WTC11 (cell line): ENCODE results near the gene UPF3B. TPM values are rescaled to one million over a fixed set of nuclear protein-coding genes. Genes with fewer than 3 reads are reported as not detected.
"Not testable (repeated sequence)": the region's sequence is repeated elsewhere in the genome, so short reads cannot be mapped to it uniquely, and the experiment has no call there.

Source experiments
- ATAC-seq: fragments of 200-7000 bp; cut with Tn5 transposase; 2 replicates; pipeline ENCODE4 v1.10.0; 2021; ENCODE audit warnings: mild to moderate bottlenecking, moderate library complexity
- CTCF ChIA-PET: fragments of 300-600 bp; sonication (Branson Sonifier 250); formaldehyde crosslinking; loops from one replicate; lab custom pipeline; 2021; ENCODE audit warnings: antibody characterized with exemption; lab: Charles Lee
- POLR2A ChIA-PET: fragments of 350-600 bp; sonication (Branson Sonifier 250); formaldehyde crosslinking; loops from one replicate; lab custom pipeline; 2021; ENCODE audit warnings: antibody characterized with exemption; lab: Charles Lee
- DNase-seq: peaks from one replicate; pipeline ENCODE4 v3.0.0; 2021; ENCODE audit warnings: low spot score
- H3K27ac Mint-ChIP-seq: 2 replicates; pipeline ENCODE4 v1.8.0; 2021; ENCODE audit warnings: mixed read lengths
- H3K27me3 Mint-ChIP-seq: 2 replicates; pipeline ENCODE4 v1.8.0; 2021; ENCODE audit warnings: low read depth, mild to moderate bottlenecking, moderate library complexity, mixed read lengths
- H3K36me3 Mint-ChIP-seq: 2 replicates; pipeline ENCODE4 v1.8.0; 2021; ENCODE audit warnings: mixed read lengths
- H3K4me1 Mint-ChIP-seq: 2 replicates; pipeline ENCODE4 v1.8.0; 2022; ENCODE audit warnings: mixed read lengths
- H3K4me3 Mint-ChIP-seq: 2 replicates; pipeline ENCODE4 v1.8.0; 2021; ENCODE audit warnings: mild to moderate bottlenecking, moderate library complexity, mixed read lengths
- H3K9me3 Mint-ChIP-seq: 2 replicates; pipeline ENCODE4 v1.8.0; 2021; ENCODE audit warnings: mixed read lengths
- CREM ChIP-seq: sonication (generic); formaldehyde crosslinking; IDR thresholded peaks from 2 replicates; pipeline ENCODE4 v1.8.1; 2022; ENCODE audit warnings: mild to moderate bottlenecking, missing genetic modification reagents, moderate library complexity
- JAZF1 ChIP-seq: fragments of 250-450 bp; sonication (Bioruptor Pico); IDR thresholded peaks from 2 replicates; pipeline ENCODE4 v1.9.0; 2021; ENCODE audit warnings: moderate library complexity, mild to moderate bottlenecking, inconsistent platforms
- NFATC4 ChIP-seq: fragments of 250-450 bp; sonication (Bioruptor Pico); IDR thresholded peaks from 2 replicates; pipeline ENCODE4 v1.9.0; 2021; ENCODE audit warnings: mild to moderate bottlenecking
- NR3C1 ChIP-seq: sonication (generic); formaldehyde crosslinking; conservative IDR thresholded peaks from 2 replicates; pipeline ENCODE4 v1.8.1; 2023; ENCODE audit warnings: low read depth, mild to moderate bottlenecking, missing genetic modification reagents
- RELA ChIP-seq: sonication (generic); formaldehyde crosslinking; IDR thresholded peaks from 2 replicates; pipeline ENCODE4 v1.8.1; 2022; ENCODE audit warnings: missing genetic modification reagents, mild to moderate bottlenecking, borderline replicate concordance
- SMAD4 ChIP-seq: sonication (generic); formaldehyde crosslinking; IDR thresholded peaks from 2 replicates; pipeline ENCODE4 v1.8.0; 2022; ENCODE audit warnings: mild to moderate bottlenecking, missing genetic modification reagents
- ZNF138 ChIP-seq: sonication (generic); formaldehyde crosslinking; conservative IDR thresholded peaks from 2 replicates; pipeline ENCODE4 v1.8.1; 2022; ENCODE audit warnings: mild to moderate bottlenecking, moderate library complexity, missing genetic modification reagents
- ZNF219 ChIP-seq: sonication (generic); formaldehyde crosslinking; IDR thresholded peaks from 2 replicates; pipeline ENCODE4 v1.8.0; 2023; ENCODE audit warnings: missing genetic modification reagents, mild to moderate bottlenecking, borderline replicate concordance
- ZNF317 ChIP-seq: sonication (generic); formaldehyde crosslinking; IDR thresholded peaks from 2 replicates; pipeline ENCODE4 v1.8.1; 2023; ENCODE audit warnings: low read depth, mild to moderate bottlenecking, moderate library complexity, missing genetic modification reagents, borderline replicate concordance
- ZNF416 ChIP-seq: fragments of 250-450 bp; sonication (Bioruptor Pico); IDR thresholded peaks from 2 replicates; pipeline ENCODE4 v1.9.0; 2021; ENCODE audit warnings: mild to moderate bottlenecking, inconsistent platforms
- ZNF423 ChIP-seq: fragments of 250-450 bp; sonication (Bioruptor Pico); IDR thresholded peaks from 2 replicates; pipeline ENCODE4 v2.1.2; 2022; ENCODE audit warnings: mild to moderate bottlenecking, moderate library complexity
- total RNA-seq: library from RNA; stranded (reverse); gene quantifications from 3 replicates; pipeline ENCODE4 v1.2.3, GENCODE V29; 2021
- TF ChIP-seq, protein P1 (sequence below): sonication (generic); formaldehyde crosslinking; IDR thresholded peaks from 2 replicates; pipeline ENCODE4 v1.8.0; 2022; ENCODE audit warnings: mild to moderate bottlenecking, missing genetic modification reagents
- TF ChIP-seq, protein P2 (sequence below): sonication (generic); formaldehyde crosslinking; IDR thresholded peaks from 2 replicates; pipeline ENCODE4 v1.8.0; 2023; ENCODE audit warnings: missing genetic modification reagents, mild to moderate bottlenecking, borderline replicate concordance
- TF ChIP-seq, protein P3 (sequence below): fragments of 250-450 bp; sonication (Bioruptor Pico); IDR thresholded peaks from 2 replicates; pipeline ENCODE4 v1.9.0; 2021; ENCODE audit warnings: mild to moderate bottlenecking
- TF ChIP-seq, protein P4 (sequence below): sonication (generic); formaldehyde crosslinking; IDR thresholded peaks from 2 replicates; pipeline ENCODE4 v1.8.1; 2022; ENCODE audit warnings: low read depth, missing genetic modification reagents, borderline replicate concordance
- TF ChIP-seq, protein P5 (sequence below): sonication (generic); formaldehyde crosslinking; conservative IDR thresholded peaks from 2 replicates; pipeline ENCODE4 v1.8.1; 2023; ENCODE audit warnings: mild to moderate bottlenecking, low read depth, missing genetic modification reagents, moderate library complexity
- TF ChIP-seq, protein P6 (sequence below): sonication (generic); formaldehyde crosslinking; conservative IDR thresholded peaks from 2 replicates; pipeline ENCODE4 v1.8.1; 2022; ENCODE audit warnings: mild to moderate bottlenecking, missing genetic modification reagents
- TF ChIP-seq, protein P7 (sequence below): sonication (generic); formaldehyde crosslinking; IDR thresholded peaks from 2 replicates; pipeline ENCODE4 v1.8.1; 2022; ENCODE audit warnings: mild to moderate bottlenecking, moderate library complexity, missing genetic modification reagents
- TF ChIP-seq, protein P8 (sequence below): fragments of 250-450 bp; sonication (Bioruptor Pico); IDR thresholded peaks from 2 replicates; pipeline ENCODE4 v1.8.0; 2021; ENCODE audit warnings: mild to moderate bottlenecking

The UPF3B gene
- total RNA-seq, 1 experiment from 2014 or later, result 19.2 TPM

DNA sequence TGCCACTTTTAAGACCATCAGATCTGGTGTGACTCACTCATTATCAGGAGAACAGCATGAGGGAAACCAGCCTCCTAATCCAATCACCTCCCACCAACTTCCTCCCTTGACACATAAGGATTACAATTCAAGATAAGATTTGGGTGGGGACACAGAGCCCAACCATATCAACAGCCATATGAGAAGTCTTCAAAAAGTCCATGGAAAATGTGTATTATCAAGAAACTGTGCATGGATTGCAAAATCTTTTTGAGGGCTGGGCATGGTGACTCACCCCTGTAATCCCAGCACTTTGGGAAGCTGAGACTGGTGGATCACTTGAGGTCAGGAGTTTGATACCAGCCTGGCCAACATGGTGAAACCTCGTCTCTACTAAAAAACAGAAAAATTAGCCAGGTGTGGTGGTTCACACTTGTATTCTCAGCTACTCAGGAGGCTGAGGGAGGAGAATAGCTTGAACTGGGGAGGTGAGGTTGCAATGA is 43.5 kb downstream of the UPF3B start:
- no peaks in the 10 kb centered on the region; the same call in 1 of the 2 replicates for H3K27me3 Mint-ChIP-seq
- POLR2A ChIA-PET, result interaction anchor here (1.0 kb wide), 1 partner anchor 44 kb away, joined by 3 read pairs; the partner anchor contains the start of gene UPF3B
- H3K36me3 Mint-ChIP-seq, result peaks cover 3% of the 10 kb centered on the region
- H3K27ac Mint-ChIP-seq, result no peak overlapping the region
- DNase-seq (no peak), ATAC-seq (no peak)
- CTCF ChIA-PET, result interaction anchor here (0.6 kb wide), 1 partner anchor 67 kb away, joined by 6 read pairs; no protein-coding TSS in a partner anchor
- TF ChIP-seq RELA, result no peak
- TF ChIP-seq ZNF219 (CRISPR knock-in tag), result no peak
- TF ChIP-seq JAZF1 (CRISPR knock-in tag), result no peak
- TF ChIP-seq, protein P1, sequence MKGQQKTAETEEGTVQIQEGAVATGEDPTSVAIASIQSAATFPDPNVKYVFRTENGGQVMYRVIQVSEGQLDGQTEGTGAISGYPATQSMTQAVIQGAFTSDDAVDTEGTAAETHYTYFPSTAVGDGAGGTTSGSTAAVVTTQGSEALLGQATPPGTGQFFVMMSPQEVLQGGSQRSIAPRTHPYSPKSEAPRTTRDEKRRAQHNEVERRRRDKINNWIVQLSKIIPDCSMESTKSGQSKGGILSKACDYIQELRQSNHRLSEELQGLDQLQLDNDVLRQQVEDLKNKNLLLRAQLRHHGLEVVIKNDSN (CRISPR knock-in tag), result no peak
- H3K9me3 Mint-ChIP-seq, result no peaks in the 10 kb centered on the region
- H3K4me3 Mint-ChIP-seq, result no peak overlapping the region
- H3K4me1 Mint-ChIP-seq, result no peaks in the 10 kb centered on the region

DNA sequence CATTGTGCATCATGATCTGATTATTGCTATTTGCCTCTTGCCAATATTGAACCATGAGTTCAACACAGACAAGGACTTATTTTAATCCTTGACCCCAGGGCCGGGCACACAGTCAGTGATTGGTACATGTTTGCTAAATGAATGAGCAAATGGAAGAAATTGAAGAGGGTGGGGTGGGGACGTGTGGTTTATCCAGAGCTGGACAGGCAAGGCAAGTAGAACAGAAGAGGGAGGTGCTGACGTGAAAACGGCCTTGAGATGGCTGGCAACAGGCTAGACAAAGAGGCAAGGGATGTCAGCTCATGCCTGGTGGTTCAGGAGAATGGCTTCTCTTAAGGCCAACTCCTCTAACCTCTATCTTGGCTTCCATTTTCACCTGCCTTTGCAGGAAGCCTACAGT is 44.3 kb downstream of the UPF3B start:
- H3K4me1 Mint-ChIP-seq, CTCF ChIA-PET, DNase-seq, H3K4me3 Mint-ChIP-seq, H3K36me3 Mint-ChIP-seq, H3K9me3 Mint-ChIP-seq, H3K27ac Mint-ChIP-seq, ATAC-seq, H3K27me3 Mint-ChIP-seq: not testable (repeated sequence)
- POLR2A ChIA-PET, result interaction anchor here (1.0 kb wide), 1 partner anchor 45 kb away, joined by 3 read pairs; the partner anchor contains the start of gene UPF3B

DNA sequence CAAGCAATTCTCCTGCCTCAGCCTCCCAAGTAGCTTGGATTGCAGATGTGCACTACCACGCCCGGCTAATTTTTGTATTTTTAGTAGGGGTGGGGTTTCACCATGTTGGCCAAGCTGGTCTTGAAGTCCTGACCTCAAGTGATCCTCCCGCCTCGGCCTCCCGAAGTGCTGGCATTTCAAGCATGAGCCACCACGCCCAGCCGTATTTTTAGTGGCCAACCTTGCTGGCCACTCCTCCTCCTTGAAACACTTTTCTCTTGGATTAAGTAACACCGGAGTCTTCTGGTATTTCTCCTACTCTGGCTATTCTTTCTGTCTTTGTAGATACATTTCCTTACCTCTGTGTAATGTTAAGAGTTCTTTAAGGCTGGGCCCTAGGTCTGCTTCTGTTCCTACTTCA is 50.2 kb downstream of the UPF3B start:
- Mint-ChIP-seq H3K9me3 (no peaks in the 10 kb centered on the region), H3K27me3 (no peaks in the 10 kb centered on the region; the same call in none of the 2 replicates), H3K4me3 (no peak overlapping the region), H3K27ac (no peak overlapping the region), H3K36me3 (peaks cover 3% of the 10 kb centered on the region), H3K4me1 (no peaks in the 10 kb centered on the region)
- DNase-seq, result no peak
- ChIA-PET CTCF (no interaction called here), POLR2A (no interaction called here)
- ATAC-seq, result no peak
- TF ChIP-seq, protein P2, sequence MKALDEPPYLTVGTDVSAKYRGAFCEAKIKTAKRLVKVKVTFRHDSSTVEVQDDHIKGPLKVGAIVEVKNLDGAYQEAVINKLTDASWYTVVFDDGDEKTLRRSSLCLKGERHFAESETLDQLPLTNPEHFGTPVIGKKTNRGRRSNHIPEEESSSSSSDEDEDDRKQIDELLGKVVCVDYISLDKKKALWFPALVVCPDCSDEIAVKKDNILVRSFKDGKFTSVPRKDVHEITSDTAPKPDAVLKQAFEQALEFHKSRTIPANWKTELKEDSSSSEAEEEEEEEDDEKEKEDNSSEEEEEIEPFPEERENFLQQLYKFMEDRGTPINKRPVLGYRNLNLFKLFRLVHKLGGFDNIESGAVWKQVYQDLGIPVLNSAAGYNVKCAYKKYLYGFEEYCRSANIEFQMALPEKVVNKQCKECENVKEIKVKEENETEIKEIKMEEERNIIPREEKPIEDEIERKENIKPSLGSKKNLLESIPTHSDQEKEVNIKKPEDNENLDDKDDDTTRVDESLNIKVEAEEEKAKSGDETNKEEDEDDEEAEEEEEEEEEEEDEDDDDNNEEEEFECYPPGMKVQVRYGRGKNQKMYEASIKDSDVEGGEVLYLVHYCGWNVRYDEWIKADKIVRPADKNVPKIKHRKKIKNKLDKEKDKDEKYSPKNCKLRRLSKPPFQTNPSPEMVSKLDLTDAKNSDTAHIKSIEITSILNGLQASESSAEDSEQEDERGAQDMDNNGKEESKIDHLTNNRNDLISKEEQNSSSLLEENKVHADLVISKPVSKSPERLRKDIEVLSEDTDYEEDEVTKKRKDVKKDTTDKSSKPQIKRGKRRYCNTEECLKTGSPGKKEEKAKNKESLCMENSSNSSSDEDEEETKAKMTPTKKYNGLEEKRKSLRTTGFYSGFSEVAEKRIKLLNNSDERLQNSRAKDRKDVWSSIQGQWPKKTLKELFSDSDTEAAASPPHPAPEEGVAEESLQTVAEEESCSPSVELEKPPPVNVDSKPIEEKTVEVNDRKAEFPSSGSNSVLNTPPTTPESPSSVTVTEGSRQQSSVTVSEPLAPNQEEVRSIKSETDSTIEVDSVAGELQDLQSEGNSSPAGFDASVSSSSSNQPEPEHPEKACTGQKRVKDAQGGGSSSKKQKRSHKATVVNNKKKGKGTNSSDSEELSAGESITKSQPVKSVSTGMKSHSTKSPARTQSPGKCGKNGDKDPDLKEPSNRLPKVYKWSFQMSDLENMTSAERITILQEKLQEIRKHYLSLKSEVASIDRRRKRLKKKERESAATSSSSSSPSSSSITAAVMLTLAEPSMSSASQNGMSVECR (CRISPR knock-in tag), result no peak
- TF ChIP-seq, protein P3, sequence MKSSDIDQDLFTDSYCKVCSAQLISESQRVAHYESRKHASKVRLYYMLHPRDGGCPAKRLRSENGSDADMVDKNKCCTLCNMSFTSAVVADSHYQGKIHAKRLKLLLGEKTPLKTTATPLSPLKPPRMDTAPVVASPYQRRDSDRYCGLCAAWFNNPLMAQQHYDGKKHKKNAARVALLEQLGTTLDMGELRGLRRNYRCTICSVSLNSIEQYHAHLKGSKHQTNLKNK (CRISPR knock-in tag), result no peak
- TF ChIP-seq, protein P4, sequence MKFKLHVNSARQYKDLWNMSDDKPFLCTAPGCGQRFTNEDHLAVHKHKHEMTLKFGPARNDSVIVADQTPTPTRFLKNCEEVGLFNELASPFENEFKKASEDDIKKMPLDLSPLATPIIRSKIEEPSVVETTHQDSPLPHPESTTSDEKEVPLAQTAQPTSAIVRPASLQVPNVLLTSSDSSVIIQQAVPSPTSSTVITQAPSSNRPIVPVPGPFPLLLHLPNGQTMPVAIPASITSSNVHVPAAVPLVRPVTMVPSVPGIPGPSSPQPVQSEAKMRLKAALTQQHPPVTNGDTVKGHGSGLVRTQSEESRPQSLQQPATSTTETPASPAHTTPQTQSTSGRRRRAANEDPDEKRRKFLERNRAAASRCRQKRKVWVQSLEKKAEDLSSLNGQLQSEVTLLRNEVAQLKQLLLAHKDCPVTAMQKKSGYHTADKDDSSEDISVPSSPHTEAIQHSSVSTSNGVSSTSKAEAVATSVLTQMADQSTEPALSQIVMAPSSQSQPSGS (CRISPR knock-in tag), result no peak
- TF ChIP-seq NFATC4 (CRISPR knock-in tag) (no peak), ZNF219 (CRISPR knock-in tag) (no peak), ZNF423 (CRISPR knock-in tag) (no peak), ZNF416 (CRISPR knock-in tag) (no peak), SMAD4 (CRISPR knock-in tag) (no peak), ZNF138 (CRISPR knock-in tag) (no peak), CREM (CRISPR knock-in tag) (no peak), ZNF317 (no peak), NR3C1 (CRISPR knock-in tag) (no peak)
- TF ChIP-seq, protein P5, sequence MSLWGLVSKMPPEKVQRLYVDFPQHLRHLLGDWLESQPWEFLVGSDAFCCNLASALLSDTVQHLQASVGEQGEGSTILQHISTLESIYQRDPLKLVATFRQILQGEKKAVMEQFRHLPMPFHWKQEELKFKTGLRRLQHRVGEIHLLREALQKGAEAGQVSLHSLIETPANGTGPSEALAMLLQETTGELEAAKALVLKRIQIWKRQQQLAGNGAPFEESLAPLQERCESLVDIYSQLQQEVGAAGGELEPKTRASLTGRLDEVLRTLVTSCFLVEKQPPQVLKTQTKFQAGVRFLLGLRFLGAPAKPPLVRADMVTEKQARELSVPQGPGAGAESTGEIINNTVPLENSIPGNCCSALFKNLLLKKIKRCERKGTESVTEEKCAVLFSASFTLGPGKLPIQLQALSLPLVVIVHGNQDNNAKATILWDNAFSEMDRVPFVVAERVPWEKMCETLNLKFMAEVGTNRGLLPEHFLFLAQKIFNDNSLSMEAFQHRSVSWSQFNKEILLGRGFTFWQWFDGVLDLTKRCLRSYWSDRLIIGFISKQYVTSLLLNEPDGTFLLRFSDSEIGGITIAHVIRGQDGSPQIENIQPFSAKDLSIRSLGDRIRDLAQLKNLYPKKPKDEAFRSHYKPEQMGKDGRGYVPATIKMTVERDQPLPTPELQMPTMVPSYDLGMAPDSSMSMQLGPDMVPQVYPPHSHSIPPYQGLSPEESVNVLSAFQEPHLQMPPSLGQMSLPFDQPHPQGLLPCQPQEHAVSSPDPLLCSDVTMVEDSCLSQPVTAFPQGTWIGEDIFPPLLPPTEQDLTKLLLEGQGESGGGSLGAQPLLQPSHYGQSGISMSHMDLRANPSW (CRISPR knock-in tag), result no peak
- TF ChIP-seq, protein P6, sequence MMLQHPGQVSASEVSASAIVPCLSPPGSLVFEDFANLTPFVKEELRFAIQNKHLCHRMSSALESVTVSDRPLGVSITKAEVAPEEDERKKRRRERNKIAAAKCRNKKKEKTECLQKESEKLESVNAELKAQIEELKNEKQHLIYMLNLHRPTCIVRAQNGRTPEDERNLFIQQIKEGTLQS, result no peak
- TF ChIP-seq, protein P7, sequence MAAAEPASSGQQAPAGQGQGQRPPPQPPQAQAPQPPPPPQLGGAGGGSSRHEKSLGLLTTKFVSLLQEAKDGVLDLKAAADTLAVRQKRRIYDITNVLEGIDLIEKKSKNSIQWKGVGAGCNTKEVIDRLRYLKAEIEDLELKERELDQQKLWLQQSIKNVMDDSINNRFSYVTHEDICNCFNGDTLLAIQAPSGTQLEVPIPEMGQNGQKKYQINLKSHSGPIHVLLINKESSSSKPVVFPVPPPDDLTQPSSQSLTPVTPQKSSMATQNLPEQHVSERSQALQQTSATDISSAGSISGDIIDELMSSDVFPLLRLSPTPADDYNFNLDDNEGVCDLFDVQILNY (CRISPR knock-in tag), result no peak
- TF ChIP-seq, protein P8, sequence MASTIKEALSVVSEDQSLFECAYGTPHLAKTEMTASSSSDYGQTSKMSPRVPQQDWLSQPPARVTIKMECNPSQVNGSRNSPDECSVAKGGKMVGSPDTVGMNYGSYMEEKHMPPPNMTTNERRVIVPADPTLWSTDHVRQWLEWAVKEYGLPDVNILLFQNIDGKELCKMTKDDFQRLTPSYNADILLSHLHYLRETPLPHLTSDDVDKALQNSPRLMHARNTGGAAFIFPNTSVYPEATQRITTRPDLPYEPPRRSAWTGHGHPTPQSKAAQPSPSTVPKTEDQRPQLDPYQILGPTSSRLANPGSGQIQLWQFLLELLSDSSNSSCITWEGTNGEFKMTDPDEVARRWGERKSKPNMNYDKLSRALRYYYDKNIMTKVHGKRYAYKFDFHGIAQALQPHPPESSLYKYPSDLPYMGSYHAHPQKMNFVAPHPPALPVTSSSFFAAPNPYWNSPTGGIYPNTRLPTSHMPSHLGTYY (CRISPR knock-in tag), result no peak
